Astrocyte of the hippocampus (primary cell): Measurements from ENCODE around the gene TEDC2.

ENCODE experiments used
- DNase-seq: peaks from one replicate; pipeline ENCODE4 v3.0.0; 2011; ENCODE audit warnings: low read depth, low spot score

Gene TEDC2

GRCh38 chr16:2496223-2497115, 36.6 kb downstream of the TEDC2 start:
- no peak for DNase-seq

GRCh38 chr16:2497116-2497630, 37.3 kb downstream of the TEDC2 start:
- peak; percentile 46 for DNase-seq

- no peak for DNase-seq
Measured at GRCh38 chr16:2497695-2498484, 38.0 kb downstream of the TEDC2 start.

GRCh38 chr16:2498531-2499253, 38.8 kb downstream of the TEDC2 start:
- no peak for DNase-seq

GRCh38 chr16:2499454-2499853, 39.5 kb downstream of the TEDC2 start:
- DNase-seq = no peak

GRCh38 chr16:2499890-2500429, 40.1 kb downstream of the TEDC2 start:
- no peak for DNase-seq

GRCh38 chr16:2500430-2500917, 40.6 kb downstream of the TEDC2 start:
- no peak for DNase-seq

GRCh38 chr16:2500918-2501750, 41.2 kb downstream of the TEDC2 start:
- DNase-seq = peak; percentile 95

GRCh38 chr16:2501946-2502895, 42.3 kb downstream of the TEDC2 start:
- DNase-seq = no peak

GRCh38 chr16:2505695-2506094, 45.8 kb downstream of the TEDC2 start:
- no peak for DNase-seq

- DNase-seq = no peak
Measured at GRCh38 chr16:2507052-2507659, 47.2 kb downstream of the TEDC2 start.

- no peak for DNase-seq
Measured at GRCh38 chr16:2507665-2508064, 47.8 kb downstream of the TEDC2 start.

- DNase-seq = no peak
Measured at GRCh38 chr16:2508722-2509400, 49.0 kb downstream of the TEDC2 start.

GRCh38 chr16:2511128-2511800, 51.4 kb downstream of the TEDC2 start:
- peak; percentile 74 for DNase-seq

GRCh38 chr16:2511996-2512734, 52.3 kb downstream of the TEDC2 start:
- no peak for DNase-seq

GRCh38 chr16:2512735-2513404, 53.0 kb downstream of the TEDC2 start:
- no peak for DNase-seq
